Germinal center (tissue), 1 donor: ENCODE data around the gene KRTDAP.
"Not testable (repeated sequence)": the region's sequence is repeated elsewhere in the genome, so short reads cannot be mapped to it uniquely, and the experiment has no call there.

Experiments
- DNase-seq: peaks from one replicate; pipeline ENCODE4 v3.0.0; 2012; ENCODE audit warnings: mixed read lengths, low spot score

KRTDAP gene

DNA sequence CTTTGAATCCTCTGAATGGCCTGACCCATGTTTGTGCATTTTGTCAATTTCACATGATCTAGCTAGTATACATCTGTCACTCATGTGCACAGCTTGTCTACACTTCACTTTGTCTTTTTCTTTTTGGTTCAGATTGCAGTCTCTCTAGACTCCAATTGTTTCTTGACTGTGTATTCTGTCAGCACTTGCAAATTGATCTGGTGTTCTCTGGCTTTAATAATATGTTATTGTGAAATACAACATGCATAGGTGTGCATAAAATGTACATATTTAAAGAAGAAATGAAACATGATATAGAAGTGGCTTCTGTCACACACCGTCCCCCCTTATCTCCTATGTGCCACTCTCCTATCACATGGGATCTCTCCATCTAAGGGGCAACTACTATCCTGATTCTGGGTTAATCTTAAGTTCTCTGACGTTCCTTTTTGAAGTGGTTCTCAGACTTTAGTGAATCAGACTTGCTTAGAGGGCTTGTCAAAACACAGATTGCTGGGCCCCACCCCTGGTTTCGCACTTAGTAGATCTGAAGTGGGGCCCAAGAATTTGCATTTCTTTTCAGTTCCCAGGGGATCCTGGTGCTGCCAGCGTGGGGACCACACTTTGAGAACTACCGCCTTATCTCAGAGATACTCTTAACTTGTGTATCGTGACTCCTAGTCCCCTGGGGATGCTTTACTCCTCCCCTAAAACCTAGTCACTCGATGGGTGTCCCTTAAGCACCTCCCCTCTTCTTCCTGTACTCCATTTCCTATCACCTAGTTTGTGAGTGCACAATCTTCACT lies 5.8 kb downstream of the KRTDAP start:
- peak; percentile 91 for DNase-seq

DNA sequence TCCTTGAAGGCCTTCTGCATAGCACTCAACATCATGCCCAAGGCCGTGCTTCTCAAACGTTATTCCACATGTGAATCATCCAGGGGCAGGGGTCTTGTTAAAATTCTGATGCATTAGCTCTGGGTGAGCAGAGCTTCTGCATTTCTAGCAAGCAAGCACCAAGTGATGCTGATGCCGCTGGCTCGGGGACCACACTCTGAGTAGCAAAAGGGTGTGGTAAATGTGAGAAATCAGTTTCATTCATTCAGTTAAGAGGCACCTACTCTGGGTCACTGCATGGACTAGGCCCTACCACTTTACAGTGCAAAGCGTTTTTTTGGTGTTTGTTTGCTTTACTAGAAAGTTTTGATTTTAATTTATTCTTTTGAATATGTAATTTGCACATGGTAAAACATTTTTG lies 7.2 kb downstream of the KRTDAP start:
- no peak for DNase-seq

DNA sequence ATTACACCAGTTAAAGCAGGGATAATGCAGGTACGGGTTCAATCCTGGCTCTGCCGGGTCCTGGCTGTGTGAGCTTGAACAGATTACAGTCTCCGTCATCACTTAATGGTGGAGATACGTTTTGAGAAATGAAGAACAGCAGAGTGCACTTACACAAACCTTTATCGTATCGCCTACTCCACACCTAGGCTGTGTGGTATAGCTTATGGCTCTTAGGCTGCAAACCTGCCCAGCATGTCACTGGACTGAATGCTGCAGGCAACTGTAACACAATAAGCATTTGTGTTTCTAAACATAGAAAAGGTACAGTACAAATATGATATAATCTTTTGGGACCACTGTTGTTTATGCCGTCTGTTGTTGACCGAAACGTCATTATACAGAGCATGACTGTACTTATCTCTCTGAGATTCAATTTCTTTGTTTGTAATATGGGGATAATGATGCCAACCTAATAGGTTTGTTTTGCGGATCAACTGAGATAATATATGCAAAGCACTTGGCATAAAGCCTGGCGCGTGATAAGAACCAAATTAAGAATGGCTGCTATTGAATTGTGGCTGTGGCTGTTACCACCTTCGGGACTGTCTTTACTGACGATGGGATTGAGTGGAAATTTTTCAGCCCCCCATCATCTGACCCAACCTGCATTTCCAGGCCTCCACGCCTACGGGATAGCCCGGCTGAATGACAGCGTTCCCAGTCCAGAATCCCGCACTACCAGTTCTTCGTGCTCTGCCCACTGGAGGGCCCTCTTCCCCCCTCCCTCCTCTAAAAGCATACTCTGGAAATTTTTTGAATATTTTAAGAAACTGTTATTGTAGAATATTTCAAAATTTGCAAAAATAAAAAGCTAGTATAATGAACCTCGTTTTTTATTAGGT lies 11.2 kb downstream of the KRTDAP start:
- DNase-seq, result no peak

DNA sequence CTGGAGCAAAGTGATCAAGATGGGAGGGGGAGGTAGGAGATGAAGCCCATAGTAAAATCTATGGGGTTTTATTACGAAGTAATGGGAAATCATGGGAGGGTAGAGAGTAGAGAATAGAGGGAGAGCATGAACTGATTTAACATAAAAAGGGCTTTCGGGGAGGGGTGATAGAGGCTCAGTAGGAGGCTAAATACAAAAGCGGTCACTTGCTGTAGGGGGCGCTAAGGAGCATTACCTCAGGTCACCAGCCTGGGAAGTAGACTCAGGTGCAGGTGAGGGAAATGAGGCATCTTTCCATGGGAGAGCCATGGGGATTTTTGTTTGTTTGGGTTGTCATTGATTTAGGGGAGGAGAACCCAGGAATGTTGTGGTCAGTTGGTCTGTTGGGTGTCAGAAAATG lies 14.1 kb downstream of the KRTDAP start:
- no peak for DNase-seq

DNA sequence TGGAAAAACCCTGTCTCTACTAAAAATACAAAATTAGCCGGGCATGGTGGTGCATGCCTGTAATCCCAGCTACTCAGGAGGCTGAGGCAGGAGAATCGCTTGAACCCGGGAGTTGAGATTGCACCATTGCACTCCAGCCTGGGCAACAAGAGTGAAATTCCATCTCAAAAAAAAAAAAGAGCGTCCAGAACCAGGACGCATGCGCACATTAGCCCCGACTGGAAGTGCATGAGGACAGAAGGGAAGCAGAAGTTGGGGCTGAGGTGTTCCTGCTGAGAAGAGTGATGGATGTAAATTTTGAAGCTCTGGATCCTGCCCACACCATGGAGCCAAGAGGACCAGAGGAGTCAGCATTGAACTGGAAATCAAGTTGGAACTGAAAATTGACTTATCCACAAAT lies 15.7 kb downstream of the KRTDAP start:
- not testable (repeated sequence) for DNase-seq

DNA sequence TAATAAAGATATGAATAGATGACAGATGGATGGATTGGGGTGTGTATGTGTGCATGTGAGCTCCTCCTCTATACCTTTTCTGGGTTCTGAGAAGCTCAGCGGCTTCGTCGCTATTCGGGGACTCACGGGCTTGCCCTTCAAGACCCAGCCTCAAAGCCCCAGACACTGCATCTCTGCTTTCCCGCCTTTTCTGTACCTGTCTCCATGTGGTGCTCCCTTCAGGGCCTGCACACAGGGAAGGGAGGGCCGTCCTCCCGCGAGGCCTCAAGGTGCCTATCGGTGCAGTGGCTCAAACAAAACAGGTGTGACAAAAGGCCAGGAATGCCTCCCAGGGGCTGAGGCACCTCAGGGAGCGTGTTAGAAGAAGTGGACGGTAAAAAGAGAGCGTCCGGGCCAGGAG lies 16.2 kb downstream of the KRTDAP start:
- DNase-seq, result no peak

DNA sequence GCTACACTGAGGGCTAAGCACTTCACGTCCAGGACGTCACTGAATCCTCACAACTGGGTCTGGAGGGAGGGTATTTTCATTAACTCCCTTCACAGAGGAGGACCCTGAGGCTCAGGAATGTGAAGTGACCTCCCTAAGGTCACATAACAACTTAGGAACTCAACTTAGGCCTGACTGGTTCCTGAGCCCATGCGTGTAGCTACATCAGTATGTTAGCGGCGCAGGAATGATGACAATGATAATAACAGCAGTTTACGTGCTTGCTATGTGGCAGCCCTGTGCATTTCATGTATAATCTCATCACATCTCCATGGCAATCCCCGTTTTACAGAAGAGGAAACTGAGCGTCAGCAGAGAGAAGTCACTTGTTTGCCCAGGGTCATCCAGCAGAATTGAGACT lies 18.3 kb downstream of the KRTDAP start:
- DNase-seq, result no peak

DNA sequence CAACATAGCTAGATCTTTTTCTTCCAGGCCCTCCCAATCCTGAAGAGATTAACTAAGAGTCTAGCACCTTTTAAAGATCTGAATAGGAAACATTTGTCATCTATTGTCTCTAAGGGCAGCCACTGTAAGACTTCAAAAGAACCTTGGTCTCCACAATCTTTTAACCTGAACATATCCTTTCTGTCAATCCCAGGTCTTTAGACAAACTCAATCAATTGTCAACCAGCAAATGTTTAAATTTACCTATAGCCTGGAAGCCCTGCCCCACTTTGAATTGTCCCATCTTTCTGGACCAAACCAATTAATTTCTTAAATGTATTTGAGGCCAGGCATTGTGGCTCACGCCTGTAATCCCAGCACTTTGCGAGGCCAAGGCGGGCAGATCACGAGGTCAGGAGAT lies 19.2 kb downstream of the KRTDAP start:
- not testable (repeated sequence) for DNase-seq

DNA sequence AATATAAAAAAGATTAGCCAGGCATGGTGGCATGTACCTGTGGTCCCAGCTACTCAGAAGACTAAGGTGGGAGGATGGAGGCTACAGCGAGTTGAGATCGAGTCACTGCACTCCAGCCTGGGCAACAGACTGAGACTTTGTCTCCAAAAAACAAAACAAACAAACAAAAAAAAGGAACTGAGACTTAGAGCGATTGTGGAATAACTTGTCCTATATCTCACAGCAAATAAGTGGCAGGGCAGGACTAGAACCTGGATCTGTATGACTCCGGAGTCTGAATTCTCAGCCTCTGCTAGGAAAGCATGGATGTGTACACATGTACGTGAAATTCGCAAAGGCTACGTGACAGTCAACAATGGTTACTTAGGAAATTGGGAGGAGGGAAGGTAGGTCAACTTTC lies 20.1 kb downstream of the KRTDAP start:
- DNase-seq, result no peak

DNA sequence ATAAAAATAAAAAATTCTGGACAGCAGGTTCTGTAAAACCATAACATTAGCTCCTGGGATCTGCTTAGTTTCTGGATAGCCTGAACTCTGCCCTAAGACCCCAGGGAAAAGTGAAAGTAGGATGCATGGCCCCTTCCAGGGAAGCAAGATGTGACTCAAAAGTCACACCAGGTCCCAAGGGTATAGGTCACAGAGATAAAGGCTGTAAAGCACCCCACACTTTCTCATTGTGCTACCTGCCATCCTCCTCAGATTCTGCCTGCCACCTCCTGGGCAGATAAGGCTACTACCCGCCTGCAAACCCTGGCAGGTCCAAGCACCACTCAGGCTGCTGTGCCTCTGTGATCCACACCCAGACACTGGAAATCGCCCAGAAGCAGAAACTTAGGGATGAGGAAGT lies 21.6 kb downstream of the KRTDAP start:
- peak; percentile 77 for DNase-seq

DNA sequence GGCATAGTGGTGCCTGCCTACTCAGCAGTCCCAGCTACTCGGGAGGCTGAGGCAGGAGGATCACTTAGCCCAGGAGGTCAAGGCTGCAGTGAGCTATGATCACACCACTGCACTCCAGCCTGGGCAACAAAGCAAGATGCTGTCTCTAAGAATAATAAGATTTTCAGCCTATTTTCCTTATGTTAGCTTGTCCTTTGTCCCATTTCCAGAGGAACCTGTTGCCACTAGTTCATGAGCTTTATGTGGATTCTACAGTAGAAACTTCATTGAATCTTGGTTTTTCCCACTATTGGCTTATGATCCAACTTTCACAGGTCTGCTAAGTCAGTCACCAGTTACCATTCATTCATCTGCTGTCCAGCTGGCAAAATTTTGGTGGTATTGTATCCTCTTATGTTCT lies 24.0 kb downstream of the KRTDAP start:
- DNase-seq, result no peak

DNA sequence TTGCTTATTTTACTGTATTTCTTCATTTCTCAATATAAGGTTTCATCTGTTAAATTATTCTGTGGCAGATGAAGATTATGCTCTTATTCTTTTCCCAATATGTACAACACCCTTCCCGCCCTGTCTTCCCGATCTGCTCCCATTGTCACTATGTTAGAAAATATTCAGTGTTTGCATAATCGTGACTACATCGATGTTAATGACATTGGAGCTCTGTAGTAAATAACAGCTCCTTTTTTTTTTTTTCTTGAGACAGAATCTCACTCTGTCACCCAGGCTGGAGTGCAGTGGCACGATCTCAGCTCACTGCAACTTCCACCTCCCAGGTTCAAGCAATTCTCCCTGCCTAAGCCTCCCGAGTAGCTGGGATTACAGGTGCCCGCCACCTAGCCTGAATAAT lies 27.3 kb downstream of the KRTDAP start:
- DNase-seq, result not testable (repeated sequence)

DNA sequence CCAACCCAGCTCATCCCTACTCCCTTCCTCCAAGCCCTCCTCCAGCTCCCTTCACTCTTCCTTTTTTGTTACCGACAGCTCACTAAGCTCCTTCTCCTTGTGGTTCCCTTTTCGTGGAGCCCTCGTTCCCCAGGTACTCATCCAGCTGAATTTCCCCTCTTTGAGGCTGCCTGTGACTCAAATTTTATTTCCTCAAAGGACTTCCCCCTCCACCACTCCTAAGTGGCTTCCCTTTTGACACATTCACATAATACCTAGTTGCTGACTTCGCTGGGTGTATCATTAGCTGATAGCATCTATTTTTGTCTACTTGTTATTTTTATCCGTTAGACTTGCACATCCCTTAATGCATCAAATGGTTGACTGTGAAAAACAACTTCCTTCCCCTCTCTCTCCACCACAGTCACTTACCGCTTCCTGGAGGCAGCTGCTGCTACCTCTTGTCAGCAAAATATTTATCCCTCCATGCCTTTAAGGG lies 27.7 kb downstream of the KRTDAP start:
- peak; percentile 77 for DNase-seq

DNA sequence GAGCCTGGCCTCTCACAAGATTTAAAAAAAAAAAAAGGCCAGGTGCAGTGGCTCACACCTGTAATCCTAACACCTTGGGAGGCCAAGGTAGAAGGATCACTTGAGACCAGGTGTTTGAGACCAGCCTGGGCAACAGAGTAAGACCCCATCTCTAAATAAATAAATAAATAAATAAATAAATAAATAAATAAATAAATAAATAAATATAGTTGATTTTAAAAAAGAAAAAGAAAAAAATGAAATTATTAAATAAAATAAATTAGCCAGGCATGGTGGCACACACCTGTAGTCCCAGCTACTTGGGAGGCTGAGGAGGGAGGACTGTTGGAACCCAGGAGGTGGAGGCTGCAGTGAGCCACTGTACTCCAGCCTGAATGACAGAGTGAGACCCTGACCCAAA lies 28.5 kb downstream of the KRTDAP start:
- not testable (repeated sequence) for DNase-seq

DNA sequence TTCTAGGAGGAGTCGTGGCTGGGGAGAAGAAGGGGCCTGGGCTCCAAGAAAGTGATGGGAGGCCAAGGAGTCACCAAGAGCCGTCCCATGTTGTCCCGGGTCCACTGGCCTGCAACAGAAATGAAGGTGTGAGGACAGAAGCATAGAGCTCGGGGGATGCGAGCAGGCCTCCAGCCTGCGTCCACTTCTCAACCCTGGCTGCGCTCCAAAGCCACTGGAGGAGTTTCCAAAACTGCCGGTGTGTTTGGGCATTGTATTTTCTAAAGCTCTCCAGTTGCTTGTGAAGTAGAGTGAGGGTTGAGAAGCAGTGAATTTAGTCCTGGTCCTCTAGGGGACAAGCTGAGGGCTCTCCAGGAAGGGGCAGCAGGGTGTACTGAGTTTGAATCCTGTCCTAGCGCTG lies 29.2 kb downstream of the KRTDAP start:
- DNase-seq, result no peak

DNA sequence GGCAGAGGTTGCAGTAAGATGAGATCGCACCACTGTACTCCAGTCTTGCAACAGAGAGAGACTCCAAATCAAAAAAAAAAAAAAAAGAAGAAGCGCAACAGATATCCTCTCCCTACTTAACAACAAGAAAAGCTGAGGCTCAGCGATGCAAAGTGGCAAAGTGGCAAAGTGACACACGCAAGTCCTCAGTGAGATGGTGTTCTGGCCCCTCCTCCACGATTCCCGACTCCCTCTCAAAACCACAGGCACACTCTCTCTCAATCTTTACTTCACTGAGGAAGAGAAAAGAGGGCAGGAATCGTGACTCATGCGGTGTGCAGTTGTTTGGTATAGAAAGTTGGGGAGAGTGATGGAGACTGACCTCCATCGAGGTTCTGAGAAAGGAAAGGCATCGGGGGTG lies 29.7 kb downstream of the KRTDAP start:
- no peak for DNase-seq

DNA sequence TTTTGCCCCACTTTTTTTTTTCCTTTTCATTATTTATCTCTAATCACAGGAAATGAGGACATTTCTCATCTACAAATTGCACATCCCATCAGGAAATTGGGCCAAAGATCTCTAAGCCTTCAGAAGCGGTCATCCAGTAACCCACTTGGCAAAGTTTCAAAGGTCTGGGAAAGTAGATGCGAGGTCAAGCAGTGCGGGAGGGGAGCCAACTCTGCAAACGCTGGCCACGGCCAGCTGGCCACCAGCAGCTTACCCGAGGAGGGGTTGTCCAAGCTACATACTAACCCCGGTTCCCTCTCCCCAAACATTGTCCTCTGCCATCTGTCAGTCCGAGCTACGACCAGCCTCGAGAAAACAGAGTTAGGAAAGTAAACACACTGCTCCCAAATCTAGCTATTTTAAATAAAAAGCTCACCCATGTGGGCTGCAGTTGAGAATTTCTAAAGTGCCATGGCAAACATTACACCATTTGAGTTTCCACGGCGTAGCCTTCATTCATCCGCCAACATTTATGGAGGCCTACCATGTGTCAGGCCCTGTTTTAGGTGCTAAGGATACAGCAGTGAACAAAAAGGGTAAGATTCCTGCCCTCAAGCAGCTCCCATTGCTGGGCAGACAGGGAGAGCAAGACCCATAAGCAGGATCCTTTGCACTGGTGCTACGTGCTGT lies 30.7 kb downstream of the KRTDAP start:
- no peak for DNase-seq

DNA sequence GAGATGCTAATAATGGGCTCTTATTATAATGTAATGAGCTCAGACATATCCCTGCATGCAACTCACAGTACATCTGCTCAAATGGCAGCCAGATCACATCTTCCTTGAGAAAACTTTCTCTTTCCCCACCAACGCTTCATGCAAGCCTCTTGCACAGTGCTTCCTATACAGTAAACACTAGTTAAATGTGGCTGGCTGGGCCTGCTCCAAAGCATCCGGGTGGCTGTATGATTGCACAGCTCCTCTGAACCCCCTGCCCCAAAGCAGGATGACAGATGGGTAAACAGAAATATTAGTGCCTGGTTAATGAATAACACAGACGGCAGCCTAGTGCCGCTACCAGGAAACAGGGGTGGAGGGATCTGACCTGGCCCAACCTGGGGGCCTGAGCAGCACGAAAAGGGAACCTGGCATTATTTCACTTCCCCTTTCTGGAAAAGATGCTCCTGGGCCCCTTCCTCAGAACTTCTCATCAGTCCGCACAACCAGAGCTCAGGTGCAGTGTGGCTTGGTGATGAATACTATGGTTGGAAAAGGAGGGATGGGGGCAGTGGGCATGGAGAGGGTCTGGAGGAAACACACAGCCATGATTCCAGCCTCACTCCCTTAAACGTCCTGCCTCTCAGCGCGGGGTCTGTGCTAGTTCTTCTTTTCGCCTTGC lies 31.4 kb downstream of the KRTDAP start:
- DNase-seq, result peak; percentile 78

DNA sequence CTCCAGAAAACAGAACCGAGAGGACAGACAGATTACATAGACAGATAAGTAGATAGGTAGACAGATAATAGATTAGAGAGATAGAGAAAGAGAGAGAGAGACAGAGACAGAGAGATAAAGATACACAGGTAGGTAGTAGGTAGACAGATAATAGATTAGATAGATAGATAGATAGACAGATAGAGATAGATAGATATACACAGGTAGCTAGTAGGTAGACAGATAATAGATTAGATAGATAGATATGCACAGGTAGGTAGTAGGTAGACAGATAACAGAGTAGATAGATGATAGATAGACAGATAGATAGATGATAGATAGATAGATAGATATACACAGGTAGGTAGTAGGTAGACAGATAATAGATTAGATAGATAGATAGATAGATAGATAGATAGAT lies 32.1 kb downstream of the KRTDAP start:
- no peak for DNase-seq

DNA sequence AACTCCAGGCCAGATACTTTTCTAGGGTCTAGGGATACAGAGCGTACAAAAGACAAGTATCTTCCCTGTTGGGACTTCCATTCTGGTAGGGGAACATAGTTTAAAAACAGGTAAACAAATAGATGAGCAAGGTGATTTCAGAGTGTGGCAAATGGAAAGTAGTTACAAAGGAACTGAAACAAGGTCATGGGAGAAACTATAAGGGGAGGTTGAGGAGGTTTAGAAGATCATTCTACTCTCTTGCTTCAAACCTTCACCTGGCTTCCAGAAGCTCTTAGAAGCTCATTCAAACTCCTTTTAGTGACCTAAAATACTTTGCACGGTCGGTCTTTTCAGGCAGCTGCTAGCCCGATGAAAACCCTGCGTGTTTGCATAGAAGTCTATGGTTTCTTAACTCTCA lies 33.1 kb downstream of the KRTDAP start:
- peak; percentile 41 for DNase-seq

DNA sequence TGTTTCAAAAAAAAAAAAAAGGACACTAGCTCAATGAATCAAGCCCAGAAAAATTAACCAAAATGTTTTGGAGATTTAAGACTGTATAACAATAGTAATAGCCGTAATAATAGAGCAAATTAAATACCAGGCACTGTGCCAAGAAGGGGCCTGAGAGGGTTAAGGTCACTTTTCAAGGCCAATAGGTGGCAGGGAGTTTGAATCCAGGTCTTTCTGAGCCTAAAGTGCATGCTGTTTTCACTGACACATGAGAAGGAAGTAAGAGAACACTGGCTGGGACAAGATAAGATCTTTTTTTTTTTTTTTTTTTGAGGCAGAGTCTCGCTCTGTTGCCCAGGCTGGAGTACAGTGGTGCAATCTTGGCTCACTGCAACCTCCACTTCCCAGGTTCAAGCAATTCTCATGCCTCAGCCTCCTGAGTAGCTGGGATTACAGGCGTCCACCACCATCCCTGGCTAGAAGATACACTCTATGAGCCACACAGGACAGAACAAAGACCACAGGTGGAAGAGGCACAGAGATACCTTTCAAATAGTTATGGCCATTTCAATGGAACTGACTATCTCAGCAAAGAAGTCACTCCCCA lies 34.6 kb downstream of the KRTDAP start:
- no peak for DNase-seq

DNA sequence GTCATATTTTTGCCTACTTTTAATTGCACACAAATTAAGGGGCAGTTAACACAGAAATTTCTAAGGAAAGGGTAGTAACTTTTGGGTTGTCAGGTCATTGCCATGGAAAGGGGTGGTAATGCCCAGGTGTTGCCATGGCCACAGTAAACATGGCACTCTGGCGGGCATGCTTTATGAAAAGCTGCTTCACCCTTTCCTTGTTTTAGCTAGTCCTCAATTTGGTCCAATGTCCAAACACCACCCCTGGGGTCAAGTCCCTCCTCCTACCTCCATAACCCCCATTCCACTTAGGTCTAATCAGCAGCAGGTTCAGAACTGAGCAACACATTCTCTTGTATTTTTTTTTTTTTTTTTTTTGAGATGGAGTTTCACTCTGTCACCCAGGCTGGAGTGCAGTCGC lies 35.6 kb downstream of the KRTDAP start:
- no peak for DNase-seq
